ENCODE results near the gene VPS51.

The VPS51 gene

DNA sequence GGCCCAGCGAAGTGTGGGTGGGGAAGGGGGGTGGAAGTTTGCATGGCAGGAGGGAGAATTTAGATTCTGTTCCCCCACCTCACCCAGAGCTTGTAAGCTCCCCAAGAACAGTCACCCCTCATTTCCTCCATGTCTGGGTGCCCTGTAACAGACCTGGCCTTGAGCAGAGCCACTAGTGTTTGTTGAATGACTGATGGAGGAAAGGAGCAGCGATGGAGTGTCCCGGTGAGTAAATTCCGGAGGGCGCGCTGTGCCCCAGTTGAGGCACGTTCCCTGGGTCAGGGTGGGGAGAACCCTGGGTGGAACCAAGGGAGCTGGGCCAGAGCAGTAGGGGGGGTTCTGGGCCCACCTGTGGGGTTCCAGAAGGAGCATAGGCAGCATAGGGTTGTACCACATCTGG, 38.5 kb upstream of the VPS51 start:
- no peak overlapping the region for H3K27ac ChIP-seq
- TF ChIP-seq, protein P1, sequence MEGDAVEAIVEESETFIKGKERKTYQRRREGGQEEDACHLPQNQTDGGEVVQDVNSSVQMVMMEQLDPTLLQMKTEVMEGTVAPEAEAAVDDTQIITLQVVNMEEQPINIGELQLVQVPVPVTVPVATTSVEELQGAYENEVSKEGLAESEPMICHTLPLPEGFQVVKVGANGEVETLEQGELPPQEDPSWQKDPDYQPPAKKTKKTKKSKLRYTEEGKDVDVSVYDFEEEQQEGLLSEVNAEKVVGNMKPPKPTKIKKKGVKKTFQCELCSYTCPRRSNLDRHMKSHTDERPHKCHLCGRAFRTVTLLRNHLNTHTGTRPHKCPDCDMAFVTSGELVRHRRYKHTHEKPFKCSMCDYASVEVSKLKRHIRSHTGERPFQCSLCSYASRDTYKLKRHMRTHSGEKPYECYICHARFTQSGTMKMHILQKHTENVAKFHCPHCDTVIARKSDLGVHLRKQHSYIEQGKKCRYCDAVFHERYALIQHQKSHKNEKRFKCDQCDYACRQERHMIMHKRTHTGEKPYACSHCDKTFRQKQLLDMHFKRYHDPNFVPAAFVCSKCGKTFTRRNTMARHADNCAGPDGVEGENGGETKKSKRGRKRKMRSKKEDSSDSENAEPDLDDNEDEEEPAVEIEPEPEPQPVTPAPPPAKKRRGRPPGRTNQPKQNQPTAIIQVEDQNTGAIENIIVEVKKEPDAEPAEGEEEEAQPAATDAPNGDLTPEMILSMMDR (conservative IDR thresholded peaks at IDR 0.05; ENCODE audit: low read depth), result no peak
- CTCF ChIA-PET, result interaction anchor here (0.9 kb wide), 1 partner anchor 18 kb away, joined by 3 read pairs; no protein-coding TSS in a partner anchor
- POLR2A ChIA-PET (ENCODE audit: low non-redundant PET), result no interaction called here
- DNase-seq (ENCODE audit: low spot score), result no peak

DNA sequence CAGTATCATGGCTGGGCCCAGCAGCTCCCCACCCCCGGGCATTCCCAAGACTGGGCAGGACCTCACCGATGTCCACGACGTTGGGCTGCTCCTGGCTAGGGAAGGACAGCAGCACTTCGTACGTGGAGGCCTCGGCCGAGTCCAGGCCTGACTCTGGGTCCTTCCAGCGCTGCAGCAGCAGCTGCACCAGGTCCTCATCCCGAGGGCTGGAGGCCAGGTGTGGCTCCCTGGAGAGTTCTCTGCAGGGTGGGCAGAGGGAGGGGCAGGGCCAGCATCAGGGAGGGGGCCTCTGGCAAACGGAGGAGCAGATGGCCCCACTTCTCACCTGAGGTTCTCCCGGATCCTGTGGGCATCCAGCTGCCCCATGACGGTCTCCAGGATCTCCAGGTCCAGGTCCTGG, 38.0 kb upstream of the VPS51 start:
- no peak overlapping the region for H3K27ac ChIP-seq
- POLR2A ChIA-PET (ENCODE audit: low non-redundant PET), result interaction anchor here (0.5 kb wide), 1 partner anchor 25 kb away, joined by 3 read pairs; no protein-coding TSS in a partner anchor
- TF ChIP-seq, protein P1 (conservative IDR thresholded peaks at IDR 0.05; ENCODE audit: low read depth), result no peak
- DNase-seq (ENCODE audit: low spot score), result no peak
- CTCF ChIA-PET, result interaction anchor here (0.9 kb wide), 1 partner anchor 18 kb away, joined by 3 read pairs; no protein-coding TSS in a partner anchor

DNA sequence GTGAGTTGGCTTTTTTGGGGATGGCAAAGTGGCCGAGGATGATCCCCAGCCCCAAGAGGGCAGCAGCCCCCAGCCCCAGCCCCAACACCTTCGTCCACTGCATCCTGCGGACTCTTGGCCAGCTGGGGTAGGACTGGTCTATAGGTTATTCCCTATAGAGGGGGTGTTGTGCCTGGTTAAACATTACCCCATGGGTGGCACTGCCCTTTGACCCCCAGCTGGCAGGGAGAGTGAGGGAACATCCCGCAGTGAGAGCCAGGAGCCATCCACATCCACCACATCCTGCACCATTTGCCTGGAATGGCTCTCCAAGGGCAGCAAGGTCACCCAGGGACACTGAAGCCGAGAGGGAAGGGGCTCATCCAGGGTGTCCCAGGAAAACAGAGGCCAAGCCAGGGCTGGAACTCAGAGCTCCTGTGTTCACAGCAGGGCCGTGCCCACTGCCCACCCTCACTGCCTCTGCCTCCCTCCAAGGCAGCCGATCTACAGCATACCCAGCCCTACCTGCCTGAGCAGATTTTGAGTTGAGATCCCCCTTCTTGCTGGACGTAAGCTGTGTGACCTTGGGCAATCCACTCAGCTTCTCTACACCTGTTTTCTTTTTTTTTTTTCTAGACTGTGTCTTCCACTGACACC, 37.5 kb upstream of the VPS51 start, which contains the start of gene NAALADL1:
Gene NAALADL1 (minus strand): TSS at position 135 of the 636 bp plus-strand sequence. CDS start 32 bp downstream, at position 103.
- DNase-seq (ENCODE audit: low spot score), result no peak
- TF ChIP-seq, protein P1 (conservative IDR thresholded peaks at IDR 0.05; ENCODE audit: low read depth), result no peak
- no peak within 1 kb of the TSS for H3K27ac ChIP-seq
- ChIA-PET CTCF (interaction anchor here (0.6 kb wide), 1 partner anchor 74 kb away, joined by 3 read pairs; no protein-coding TSS in a partner anchor), POLR2A (ENCODE audit: low non-redundant PET) (interaction anchor here (0.5 to 0.7 kb wide), 2 partner anchors 25 to 38 kb away, joined by 3 read pairs; no protein-coding TSS in a partner anchor)

DNA sequence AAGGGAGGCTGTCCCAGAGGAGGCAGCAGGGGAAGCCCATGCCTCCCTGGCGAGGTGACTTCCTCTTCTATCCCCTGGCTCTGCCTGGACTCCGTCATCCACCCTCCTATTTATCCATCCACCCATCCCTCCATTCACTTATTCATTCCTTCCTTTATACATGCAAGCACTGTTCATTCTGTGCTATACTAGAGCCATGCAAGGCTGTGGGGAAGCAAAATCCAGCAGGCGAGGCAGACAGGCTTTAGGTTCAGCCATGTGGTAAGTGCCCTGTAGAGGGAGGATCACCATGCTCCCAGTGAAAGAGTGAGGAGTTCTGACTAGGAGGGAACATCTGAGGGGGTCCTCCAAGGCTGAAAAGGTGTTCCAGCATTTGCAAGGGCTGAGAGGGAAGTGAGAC, 36.5 kb upstream of the VPS51 start:
- H3K27ac ChIP-seq, result no peak overlapping the region
- TF ChIP-seq, protein P1 (conservative IDR thresholded peaks at IDR 0.05; ENCODE audit: low read depth), result no peak
- DNase-seq (ENCODE audit: low spot score), result no peak
- POLR2A ChIA-PET (ENCODE audit: low non-redundant PET), result no interaction called here
- CTCF ChIA-PET, result no interaction called here

DNA sequence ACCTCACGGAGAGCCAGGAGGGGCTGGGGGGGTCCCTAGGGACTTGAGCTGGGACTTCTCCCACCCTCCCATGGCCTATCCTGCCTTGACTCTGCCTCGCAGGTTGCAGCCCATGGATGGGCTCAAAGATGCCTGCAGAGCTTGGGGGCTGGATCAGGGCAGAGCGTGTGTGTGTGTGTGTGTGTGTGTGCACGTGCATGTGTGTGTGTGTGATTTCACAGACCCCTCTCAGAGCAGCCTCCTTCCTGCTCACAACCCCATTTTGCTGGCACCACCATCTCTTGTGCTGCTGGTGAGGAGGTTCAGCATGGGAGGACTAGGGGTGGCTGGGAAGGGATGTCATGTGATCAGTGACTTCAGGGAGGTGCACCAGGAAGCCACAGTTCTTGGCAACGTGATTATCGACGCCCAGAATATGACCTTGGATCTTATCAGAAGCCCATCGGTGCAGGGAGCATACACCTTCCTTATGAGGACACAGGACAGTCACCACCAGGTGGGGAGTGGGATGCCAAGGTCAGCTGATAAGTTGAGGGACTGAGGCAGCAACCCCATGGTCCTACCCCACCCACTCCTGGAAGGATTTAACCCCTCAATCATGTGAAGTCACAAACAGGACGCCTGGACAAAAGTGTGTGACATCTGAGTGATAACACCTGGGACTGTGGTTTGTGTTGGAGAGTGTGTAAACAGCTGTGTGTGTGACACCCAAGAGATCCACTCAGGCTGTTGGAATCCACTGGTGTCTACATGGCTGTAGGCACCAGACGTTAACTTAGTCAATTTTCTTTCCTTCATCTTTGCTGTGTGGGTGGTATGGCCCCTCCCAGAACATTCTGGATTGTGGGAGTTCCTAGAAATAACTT, 35.8 kb upstream of the VPS51 start:
- ChIA-PET POLR2A (ENCODE audit: low non-redundant PET) (no interaction called here), CTCF (no interaction called here)
- TF ChIP-seq, protein P1 (conservative IDR thresholded peaks at IDR 0.05; ENCODE audit: low read depth), result no peak
- no peak for DNase-seq (ENCODE audit: low spot score)
- no peak overlapping the region for H3K27ac ChIP-seq

DNA sequence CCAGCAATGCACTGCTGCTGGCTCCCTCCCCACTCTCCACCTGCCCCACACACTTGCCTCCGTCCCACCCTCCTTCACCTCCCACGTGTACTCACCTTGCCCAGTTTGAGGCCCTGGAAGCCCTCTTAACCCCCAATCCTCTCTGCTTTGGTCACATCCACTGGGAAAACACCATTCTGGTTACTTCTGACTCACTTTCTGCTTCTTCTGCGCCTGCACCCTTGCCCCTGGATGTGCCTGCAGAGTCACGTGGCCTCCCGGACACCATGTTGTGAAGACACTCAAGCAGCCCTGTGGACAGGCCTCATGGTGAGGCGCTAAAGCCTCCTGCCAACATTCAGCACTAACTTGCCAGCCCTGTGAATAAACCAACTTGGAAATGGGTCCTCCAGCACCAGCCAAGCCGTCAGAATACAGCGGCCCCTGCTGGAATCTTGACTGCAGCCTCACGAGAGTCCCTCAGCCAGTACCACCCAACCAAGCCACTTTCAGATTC, 35.1 kb upstream of the VPS51 start:
- ChIA-PET CTCF (no interaction called here), POLR2A (ENCODE audit: low non-redundant PET) (no interaction called here)
- H3K27ac ChIP-seq, result no peak overlapping the region
- TF ChIP-seq, protein P1 (conservative IDR thresholded peaks at IDR 0.05; ENCODE audit: low read depth), result no peak; the same call in 1 of the 2 replicates
- no peak for DNase-seq (ENCODE audit: low spot score)
